H7 (cell line): ENCODE results near the gene CCDC30. TPM values are rescaled to one million over a fixed set of nuclear protein-coding genes. Genes with fewer than 3 reads are reported as not detected.

Experiments used
- DNase-seq: peaks from one replicate; pipeline ENCODE4 v3.0.0; 2012
- H3K27me3 ChIP-seq: 2 replicates; pipeline ENCODE4 v1.6.0; 2011; ENCODE audit warnings: mild to moderate bottlenecking, low read length; ENCODE audit not compliant: control insufficient read depth, insufficient read depth
- H3K36me3 ChIP-seq: replicated peaks from 2 replicates; pipeline ENCODE4 v1.5.1; 2011; ENCODE audit warnings: low read length; ENCODE audit not compliant: control insufficient read depth, insufficient read depth
- H3K4me3 ChIP-seq: 2 replicates; pipeline ENCODE4 v1.5.1; 2011; ENCODE audit warnings: low read depth, mild to moderate bottlenecking, control low read depth, low read length, moderate library complexity; ENCODE audit not compliant: insufficient read depth
- total RNA-seq: library from RNA; depleted of rRNA; stranded (reverse); fragments of >200 nt; shearing (Covaris generic); gene quantifications from 2 replicates; pipeline ENCODE4 v1.2.3, GENCODE V29; 2014; rRNA removed

Gene CCDC30
- total RNA-seq, 1 experiment from 2014 or later, result 0.87 TPM

- H3K36me3 ChIP-seq, result peaks cover 15% of the 10 kb centered on the region
- DNase-seq, result no peak
- H3K27me3 ChIP-seq, result no peaks in the 10 kb centered on the region
- no peak overlapping the region for H3K4me3 ChIP-seq
Measured at GRCh38 chr1:42692461-42692860, 229.4 kb downstream of the CCDC30 start.

- Histone ChIP-seq H3K36me3 (peaks cover 20% of the 10 kb centered on the region), H3K4me3 (no peak overlapping the region), H3K27me3 (no peaks in the 10 kb centered on the region)
- no peak for DNase-seq
Measured at GRCh38 chr1:42692911-42693310, 229.8 kb downstream of the CCDC30 start.

- no peak for DNase-seq
- Histone ChIP-seq H3K27me3 (no peaks in the 10 kb centered on the region), H3K4me3 (no peak overlapping the region), H3K36me3 (peaks cover 46% of the 10 kb centered on the region)
Measured at GRCh38 chr1:42698081-42698813, 235.2 kb downstream of the CCDC30 start.

GRCh38 chr1:42700006-42700405, 236.9 kb downstream of the CCDC30 start:
- DNase-seq, result no peak
- no peak overlapping the region for H3K4me3 ChIP-seq
- H3K27me3 ChIP-seq, result no peaks in the 10 kb centered on the region
- peaks cover 49% of the 10 kb centered on the region for H3K36me3 ChIP-seq

GRCh38 chr1:42703888-42704464, 240.9 kb downstream of the CCDC30 start:
- no peak for DNase-seq
- H3K27me3 ChIP-seq, result no peaks in the 10 kb centered on the region
- peaks cover 30% of the 10 kb centered on the region for H3K36me3 ChIP-seq
- no peak overlapping the region for H3K4me3 ChIP-seq

Other genes starting within 250 kb of the CCDC30 start
- 41.5 and 45.0 TPM in 2 replicates for gene FOXJ3, start 128.1 kb upstream of the CCDC30 start, total RNA-seq
- gene RIMKLA, start 82.5 kb upstream of the CCDC30 start, total RNA-seq, result 1.1 and 2.7 TPM in 2 replicates
- gene ZMYND12, start 7.3 kb upstream of the CCDC30 start, total RNA-seq, result 2.6 and 3.5 TPM in 2 replicates
- 67.6 and 83.1 TPM in 2 replicates for gene PPCS, start 6.7 kb upstream of the CCDC30 start, total RNA-seq
- 75.7 and 81.8 TPM in 2 replicates for gene PPIH, start 195.1 kb downstream of the CCDC30 start, total RNA-seq
- 1,494 and 1,850 TPM in 2 replicates for gene YBX1, start 219.1 kb downstream of the CCDC30 start, total RNA-seq